SK-N-SH treated with all-trans-retinoic acid at 6 μM for 48 hours (cell line): ENCODE measurements around the gene PARD3B.

Experiments used
- ATAC-seq: fragments of 200-7000 bp; cut with Tn5 transposase; 3 replicates; pipeline ENCODE4 v1.9.1; 2020; ENCODE audit warnings: mild to moderate bottlenecking, moderate library complexity
- BACH2 ChIP-seq: fragments of 250-450 bp; sonication (Bioruptor Pico); IDR thresholded peaks from 2 replicates; pipeline ENCODE4 v1.9.0; 2021; ENCODE audit warnings: mild to moderate bottlenecking, borderline replicate concordance
- CSDC2 ChIP-seq: fragments of 250-450 bp; sonication (Bioruptor Pico); IDR thresholded peaks from 2 replicates; pipeline ENCODE4 v1.5.0; 2020; ENCODE audit warnings: mild to moderate bottlenecking, moderate library complexity
- ESRRG ChIP-seq: fragments of 250-450 bp; sonication (Bioruptor Pico); IDR thresholded peaks from 2 replicates; pipeline ENCODE4 v1.6.1; 2021; ENCODE audit warnings: mild to moderate bottlenecking
- GLIS3 ChIP-seq: fragments of 250-450 bp; sonication (Bioruptor Pico); IDR thresholded peaks from 2 replicates; pipeline ENCODE4 v1.5.0; 2020; ENCODE audit warnings: mild to moderate bottlenecking, moderate library complexity
- ISL1 ChIP-seq: fragments of 250-450 bp; sonication (Bioruptor Pico); IDR thresholded peaks from 2 replicates; pipeline ENCODE4 v2.1.2; 2022; ENCODE audit warnings: mild to moderate bottlenecking, moderate library complexity
- PPARA ChIP-seq: fragments of 250-450 bp; sonication (Bioruptor Pico); IDR thresholded peaks from 2 replicates; pipeline ENCODE4 v1.5.0; 2020; ENCODE audit warnings: mild to moderate bottlenecking, borderline replicate concordance
- RARB ChIP-seq: fragments of 250-450 bp; sonication (Bioruptor Pico); IDR thresholded peaks from 2 replicates; pipeline ENCODE4 v1.8.0; 2021; ENCODE audit warnings: mild to moderate bottlenecking, moderate library complexity
- SNAI2 ChIP-seq: fragments of 250-450 bp; sonication (Bioruptor Pico); IDR thresholded peaks from 2 replicates; pipeline ENCODE4 v1.5.0; 2020; ENCODE audit warnings: mild to moderate bottlenecking, moderate library complexity
- TCF4 ChIP-seq: fragments of 250-450 bp; sonication (Bioruptor Pico); IDR thresholded peaks from 2 replicates; pipeline ENCODE4 v1.8.0; 2021; ENCODE audit warnings: mild to moderate bottlenecking, moderate library complexity, borderline replicate concordance
- TOX ChIP-seq: fragments of 250-450 bp; sonication (Bioruptor Pico); IDR thresholded peaks from 2 replicates; pipeline ENCODE4 v1.8.0; 2021; ENCODE audit warnings: mild to moderate bottlenecking, moderate library complexity, borderline replicate concordance
- ZC3H10 ChIP-seq: fragments of 250-450 bp; sonication (Bioruptor Pico); IDR thresholded peaks from 2 replicates; pipeline ENCODE4 v1.5.1; 2021; ENCODE audit warnings: mild to moderate bottlenecking, moderate library complexity
- ZFP3 ChIP-seq: fragments of 250-450 bp; sonication (Bioruptor Pico); IDR thresholded peaks from 2 replicates; pipeline ENCODE4 v1.5.0; 2020; ENCODE audit warnings: mild to moderate bottlenecking, moderate library complexity
- ZNF565 ChIP-seq: fragments of 450-650 bp; formaldehyde crosslinking; conservative IDR thresholded peaks from 2 replicates; pipeline ENCODE4 v1.5.0; 2020; ENCODE audit warnings: low read depth, mild to moderate bottlenecking, moderate library complexity
- ZNF70 ChIP-seq: fragments of 450-650 bp; formaldehyde crosslinking; IDR thresholded peaks from 2 replicates; pipeline ENCODE4 v1.5.0; 2020; ENCODE audit warnings: mild to moderate bottlenecking, moderate library complexity
- ZNF8 ChIP-seq: fragments of 450-650 bp; formaldehyde crosslinking; IDR thresholded peaks from 2 replicates; pipeline ENCODE4 v1.5.0; 2020; ENCODE audit warnings: mild to moderate bottlenecking, moderate library complexity
- TF ChIP-seq, protein P1 (sequence below): fragments of 250-450 bp; sonication (Bioruptor Pico); IDR thresholded peaks from 2 replicates; pipeline ENCODE4 v1.8.0; 2021; ENCODE audit warnings: low read depth, mild to moderate bottlenecking, moderate library complexity, borderline replicate concordance
- TF ChIP-seq, protein P2 (sequence below): fragments of 250-450 bp; sonication (Bioruptor Pico); IDR thresholded peaks from 2 replicates; pipeline ENCODE4 v1.8.0; 2020; ENCODE audit warnings: mild to moderate bottlenecking, moderate library complexity, borderline replicate concordance
- TF ChIP-seq, protein P3 (sequence below): fragments of 250-450 bp; sonication (Bioruptor Pico); IDR thresholded peaks from 2 replicates; pipeline ENCODE4 v1.5.0; 2020; ENCODE audit warnings: mild to moderate bottlenecking, moderate library complexity

Gene PARD3B

DNA sequence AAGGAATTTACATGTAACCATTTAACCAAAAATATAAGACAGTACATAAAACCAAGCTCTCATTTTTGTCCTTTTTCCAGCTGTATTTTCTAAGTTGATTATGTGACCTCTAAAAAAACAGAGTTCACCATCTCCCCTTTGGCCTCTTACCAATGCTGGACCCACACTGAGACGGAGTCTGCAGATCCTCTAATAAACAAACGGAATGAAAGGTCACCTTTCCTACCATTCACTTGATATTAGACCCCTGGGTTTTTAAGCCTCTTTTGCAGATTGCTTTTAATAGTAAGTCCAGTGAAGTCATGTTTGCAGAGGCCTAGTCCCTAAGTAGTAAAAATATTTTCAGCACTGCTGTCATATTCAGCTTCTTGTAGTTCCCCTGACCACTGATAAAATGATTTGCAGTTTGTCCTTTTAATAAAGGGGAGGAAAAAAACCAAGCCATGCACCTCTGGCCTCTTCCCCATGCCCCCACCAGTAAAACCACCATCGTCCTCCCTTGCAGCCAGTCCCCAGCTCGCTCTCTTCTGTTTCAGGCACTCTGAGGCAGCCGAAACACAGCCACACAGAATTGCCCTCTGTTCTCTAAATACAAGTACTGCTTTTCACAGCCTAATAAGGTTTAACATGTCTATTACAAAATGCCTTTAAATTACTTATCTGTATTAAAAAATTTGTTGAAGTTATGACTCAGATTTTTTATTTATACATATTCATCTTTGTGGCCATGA lies 427.5 kb downstream of the PARD3B start:
- TF ChIP-seq, protein P1, sequence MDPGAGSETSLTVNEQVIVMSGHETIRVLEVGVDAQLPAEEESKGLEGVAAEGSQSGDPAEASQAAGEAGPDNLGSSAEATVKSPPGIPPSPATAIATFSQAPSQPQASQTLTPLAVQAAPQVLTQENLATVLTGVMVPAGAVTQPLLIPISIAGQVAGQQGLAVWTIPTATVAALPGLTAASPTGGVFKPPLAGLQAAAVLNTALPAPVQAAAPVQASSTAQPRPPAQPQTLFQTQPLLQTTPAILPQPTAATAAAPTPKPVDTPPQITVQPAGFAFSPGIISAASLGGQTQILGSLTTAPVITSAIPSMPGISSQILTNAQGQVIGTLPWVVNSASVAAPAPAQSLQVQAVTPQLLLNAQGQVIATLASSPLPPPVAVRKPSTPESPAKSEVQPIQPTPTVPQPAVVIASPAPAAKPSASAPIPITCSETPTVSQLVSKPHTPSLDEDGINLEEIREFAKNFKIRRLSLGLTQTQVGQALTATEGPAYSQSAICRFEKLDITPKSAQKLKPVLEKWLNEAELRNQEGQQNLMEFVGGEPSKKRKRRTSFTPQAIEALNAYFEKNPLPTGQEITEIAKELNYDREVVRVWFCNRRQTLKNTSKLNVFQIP (CRISPR knock-in tag) = no peak
- peak; percentile 25; the same call in 1 of the 3 replicates for ATAC-seq

DNA sequence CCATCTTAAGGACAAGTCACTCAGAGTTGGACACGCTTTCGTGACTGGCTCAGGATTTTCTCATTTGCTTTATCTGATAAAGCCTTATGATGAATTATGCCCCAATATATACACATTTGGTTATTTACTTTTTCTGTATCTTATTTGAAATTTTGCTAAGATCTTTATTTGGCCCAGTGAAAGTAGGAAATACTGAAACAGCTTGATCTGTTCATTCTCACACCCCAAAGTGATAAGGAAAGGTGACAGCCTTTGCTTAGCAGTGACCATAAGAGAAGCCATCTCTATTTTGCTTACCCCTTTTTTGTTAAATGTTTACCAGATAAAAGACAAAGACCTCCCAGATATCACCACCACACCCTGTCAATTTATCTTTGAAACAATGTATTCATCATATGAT lies 428.3 kb downstream of the PARD3B start:
- ATAC-seq = no peak

DNA sequence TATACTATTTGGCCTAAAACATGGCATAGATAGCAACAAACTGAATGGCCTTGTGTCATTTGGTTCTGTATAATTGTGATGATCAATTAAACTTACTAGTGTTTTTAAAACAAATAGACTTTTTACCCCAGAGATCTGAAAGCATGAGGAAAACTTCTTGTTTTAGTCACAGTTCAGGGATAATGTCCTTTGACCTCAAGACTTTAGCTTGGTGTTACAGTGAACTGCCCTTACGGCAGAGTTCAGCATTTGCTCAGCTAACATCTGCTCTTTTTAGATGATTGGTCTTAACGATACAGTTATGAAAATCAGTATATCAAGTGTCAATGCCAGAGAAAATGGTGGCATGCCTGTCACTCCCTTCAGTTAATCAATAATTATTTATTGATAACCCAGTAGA lies 429.2 kb downstream of the PARD3B start:
- TF ChIP-seq ZNF70 (CRISPR knock-in tag) (no peak), PPARA (CRISPR knock-in tag) (no peak), ZFP3 (CRISPR knock-in tag) (no peak), ISL1 (no peak), BACH2 (CRISPR knock-in tag) (no peak), TOX (CRISPR knock-in tag) (no peak), ZNF565 (no peak), GLIS3 (no peak), ZNF8 (CRISPR knock-in tag) (no peak), CSDC2 (CRISPR knock-in tag) (no peak), ZC3H10 (CRISPR knock-in tag) (no peak), ESRRG (no peak), SNAI2 (CRISPR knock-in tag) (no peak), RARB (CRISPR knock-in tag) (no peak)
- TF ChIP-seq, protein P2, sequence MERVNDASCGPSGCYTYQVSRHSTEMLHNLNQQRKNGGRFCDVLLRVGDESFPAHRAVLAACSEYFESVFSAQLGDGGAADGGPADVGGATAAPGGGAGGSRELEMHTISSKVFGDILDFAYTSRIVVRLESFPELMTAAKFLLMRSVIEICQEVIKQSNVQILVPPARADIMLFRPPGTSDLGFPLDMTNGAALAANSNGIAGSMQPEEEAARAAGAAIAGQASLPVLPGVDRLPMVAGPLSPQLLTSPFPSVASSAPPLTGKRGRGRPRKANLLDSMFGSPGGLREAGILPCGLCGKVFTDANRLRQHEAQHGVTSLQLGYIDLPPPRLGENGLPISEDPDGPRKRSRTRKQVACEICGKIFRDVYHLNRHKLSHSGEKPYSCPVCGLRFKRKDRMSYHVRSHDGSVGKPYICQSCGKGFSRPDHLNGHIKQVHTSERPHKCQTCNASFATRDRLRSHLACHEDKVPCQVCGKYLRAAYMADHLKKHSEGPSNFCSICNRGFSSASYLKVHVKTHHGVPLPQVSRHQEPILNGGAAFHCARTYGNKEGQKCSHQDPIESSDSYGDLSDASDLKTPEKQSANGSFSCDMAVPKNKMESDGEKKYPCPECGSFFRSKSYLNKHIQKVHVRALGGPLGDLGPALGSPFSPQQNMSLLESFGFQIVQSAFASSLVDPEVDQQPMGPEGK = no peak
- TF ChIP-seq, protein P3, sequence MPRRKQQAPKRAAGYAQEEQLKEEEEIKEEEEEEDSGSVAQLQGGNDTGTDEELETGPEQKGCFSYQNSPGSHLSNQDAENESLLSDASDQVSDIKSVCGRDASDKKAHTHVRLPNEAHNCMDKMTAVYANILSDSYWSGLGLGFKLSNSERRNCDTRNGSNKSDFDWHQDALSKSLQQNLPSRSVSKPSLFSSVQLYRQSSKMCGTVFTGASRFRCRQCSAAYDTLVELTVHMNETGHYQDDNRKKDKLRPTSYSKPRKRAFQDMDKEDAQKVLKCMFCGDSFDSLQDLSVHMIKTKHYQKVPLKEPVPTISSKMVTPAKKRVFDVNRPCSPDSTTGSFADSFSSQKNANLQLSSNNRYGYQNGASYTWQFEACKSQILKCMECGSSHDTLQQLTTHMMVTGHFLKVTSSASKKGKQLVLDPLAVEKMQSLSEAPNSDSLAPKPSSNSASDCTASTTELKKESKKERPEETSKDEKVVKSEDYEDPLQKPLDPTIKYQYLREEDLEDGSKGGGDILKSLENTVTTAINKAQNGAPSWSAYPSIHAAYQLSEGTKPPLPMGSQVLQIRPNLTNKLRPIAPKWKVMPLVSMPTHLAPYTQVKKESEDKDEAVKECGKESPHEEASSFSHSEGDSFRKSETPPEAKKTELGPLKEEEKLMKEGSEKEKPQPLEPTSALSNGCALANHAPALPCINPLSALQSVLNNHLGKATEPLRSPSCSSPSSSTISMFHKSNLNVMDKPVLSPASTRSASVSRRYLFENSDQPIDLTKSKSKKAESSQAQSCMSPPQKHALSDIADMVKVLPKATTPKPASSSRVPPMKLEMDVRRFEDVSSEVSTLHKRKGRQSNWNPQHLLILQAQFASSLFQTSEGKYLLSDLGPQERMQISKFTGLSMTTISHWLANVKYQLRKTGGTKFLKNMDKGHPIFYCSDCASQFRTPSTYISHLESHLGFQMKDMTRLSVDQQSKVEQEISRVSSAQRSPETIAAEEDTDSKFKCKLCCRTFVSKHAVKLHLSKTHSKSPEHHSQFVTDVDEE (CRISPR knock-in tag) = no peak
- TF ChIP-seq, protein P1 (CRISPR knock-in tag) = no peak
- ATAC-seq = no peak

More for the DNA sequence above, 428.3 kb downstream of the PARD3B start:
- 0 out of 2 replicates have a peak, but pooled peaks have one; percentile 15 for TF ChIP-seq TCF4 (CRISPR knock-in tag)
- TF ChIP-seq, protein P2 = no peak
- 0 out of 2 replicates have a peak, but pooled peaks have one; percentile 4 for TF ChIP-seq ISL1
- TF ChIP-seq, protein P1 (CRISPR knock-in tag) = no peak
